SK-N-SH (cell line): Measurements from ENCODE around the gene NUPR2.
"Not testable (repeated sequence)": the region's sequence is repeated elsewhere in the genome, so short reads cannot be mapped to it uniquely, and the experiment has no call there.

Source experiments
- EP300 ChIP-seq, 2 experiments: IDR thresholded peaks; 2 replicates each; pipeline versions ENCODE4 v1.4.0 to v1.6.1; 2012; ENCODE audit warnings: borderline replicate concordance in 1 of 2, low read depth in 1 of 2, low read length in 1 of 2
- GATA2 ChIP-seq: sonication (generic); formaldehyde crosslinking; IDR thresholded peaks from 2 replicates; pipeline ENCODE4 v1.5.0; 2020; ENCODE audit warnings: mild to moderate bottlenecking, missing genetic modification reagents
- JUND ChIP-seq: IDR thresholded peaks from 2 replicates; pipeline ENCODE4 v1.4.0; 2012
- RAD21 ChIP-seq: IDR thresholded peaks from 2 replicates; pipeline ENCODE4 v1.6.1; 2012; ENCODE audit warnings: mild to moderate bottlenecking, low read length
- RCOR1 ChIP-seq: fragments of 150-350 bp; IDR thresholded peaks from 2 replicates; pipeline ENCODE4 v1.6.1; 2017; ENCODE audit warnings: antibody characterized with exemption, low read length

GRCh38 chr7:56112244-56112643, 4.0 kb downstream of the NUPR2 start:
- TF ChIP-seq JUND; RCOR1; RAD21; EP300 (IDR thresholded peaks at IDR 0.05; ENCODE audit: borderline replicate concordance in 1 of 2, low read depth in 1 of 2, low read length in 1 of 2); GATA2 (CRISPR knock-in tag): not testable (repeated sequence)
